Measurements from ENCODE around the gene HPS4.

Gene HPS4

GRCh38 chr22:26477341-26477731, 6.2 kb downstream of the HPS4 start:
- DNase-seq (ENCODE audit: low read depth): no peak
- H3K4me3 ChIP-seq (ENCODE audit: low read depth, low read length): no peak overlapping the region

GRCh38 chr22:26476705-26477340, 6.8 kb downstream of the HPS4 start:
- H3K4me3 ChIP-seq (ENCODE audit: low read depth, low read length): no peak overlapping the region
- no peak for DNase-seq (ENCODE audit: low read depth)

GRCh38 chr22:26474682-26475081, 8.9 kb downstream of the HPS4 start:
- DNase-seq (ENCODE audit: low read depth): no peak
- H3K4me3 ChIP-seq (ENCODE audit: low read depth, low read length): no peak overlapping the region

- no peak overlapping the region for H3K4me3 ChIP-seq (ENCODE audit: low read depth, low read length)
- DNase-seq (ENCODE audit: low read depth): peak; percentile 59
Measured at GRCh38 chr22:26471522-26471921, 12.1 kb downstream of the HPS4 start.

GRCh38 chr22:26470807-26471206, 12.8 kb downstream of the HPS4 start:
- H3K4me3 ChIP-seq (ENCODE audit: low read depth, low read length): no peak overlapping the region
- no peak for DNase-seq (ENCODE audit: low read depth)

GRCh38 chr22:26466196-26466595, 17.4 kb downstream of the HPS4 start:
- DNase-seq (ENCODE audit: low read depth): no peak
- H3K4me3 ChIP-seq (ENCODE audit: low read depth, low read length): no peak overlapping the region

GRCh38 chr22:26464312-26464711, 19.3 kb downstream of the HPS4 start:
- no peak overlapping the region for H3K4me3 ChIP-seq (ENCODE audit: low read depth, low read length)
- DNase-seq (ENCODE audit: low read depth): no peak

GRCh38 chr22:26463688-26464087, 19.9 kb downstream of the HPS4 start:
- H3K4me3 ChIP-seq (ENCODE audit: low read depth, low read length): no peak overlapping the region
- no peak for DNase-seq (ENCODE audit: low read depth)

- peak; percentile 41 for DNase-seq (ENCODE audit: low read depth)
- H3K4me3 ChIP-seq (ENCODE audit: low read depth, low read length): no peak overlapping the region
Measured at GRCh38 chr22:26463101-26463661, 20.4 kb downstream of the HPS4 start.

GRCh38 chr22:26462641-26463040, 20.9 kb downstream of the HPS4 start:
- H3K4me3 ChIP-seq (ENCODE audit: low read depth, low read length): no peak overlapping the region
- DNase-seq (ENCODE audit: low read depth): no peak

- H3K4me3 ChIP-seq (ENCODE audit: low read depth, low read length): no peak overlapping the region
- no peak for DNase-seq (ENCODE audit: low read depth)
Measured at GRCh38 chr22:26462051-26462450, 21.5 kb downstream of the HPS4 start.

GRCh38 chr22:26461188-26461810, 22.3 kb downstream of the HPS4 start:
- no peak for DNase-seq (ENCODE audit: low read depth)
- no peak overlapping the region for H3K4me3 ChIP-seq (ENCODE audit: low read depth, low read length)

GRCh38 chr22:26460202-26460601, 23.4 kb downstream of the HPS4 start:
- no peak for DNase-seq (ENCODE audit: low read depth)
- no peak overlapping the region for H3K4me3 ChIP-seq (ENCODE audit: low read depth, low read length)

- H3K4me3 ChIP-seq (ENCODE audit: low read depth, low read length): no peak overlapping the region
- no peak for DNase-seq (ENCODE audit: low read depth)
Measured at GRCh38 chr22:26457661-26458272, 25.8 kb downstream of the HPS4 start.

- H3K4me3 ChIP-seq (ENCODE audit: low read depth, low read length): no peak overlapping the region
- DNase-seq (ENCODE audit: low read depth): no peak
Measured at GRCh38 chr22:26453812-26454500, 29.6 kb downstream of the HPS4 start.

- no peak for DNase-seq (ENCODE audit: low read depth)
- H3K4me3 ChIP-seq (ENCODE audit: low read depth, low read length): no peak overlapping the region
Measured at GRCh38 chr22:26453216-26453615, 30.4 kb downstream of the HPS4 start.

GRCh38 chr22:26452236-26453016, 31.2 kb downstream of the HPS4 start:
- no peak overlapping the region for H3K4me3 ChIP-seq (ENCODE audit: low read depth, low read length)
- DNase-seq (ENCODE audit: low read depth): no peak

GRCh38 chr22:26450453-26451185, 33.0 kb downstream of the HPS4 start:
- DNase-seq (ENCODE audit: low read depth): no peak
- H3K4me3 ChIP-seq (ENCODE audit: low read depth, low read length): no peak overlapping the region

GRCh38 chr22:26448941-26449340, 34.6 kb downstream of the HPS4 start:
- no peak overlapping the region for H3K4me3 ChIP-seq (ENCODE audit: low read depth, low read length)
- DNase-seq (ENCODE audit: low read depth): no peak

All from skeletal muscle cell (primary cell).